NCI-H146 treated with DMSO at 0.1 percent for 48 hours (cell line): ENCODE measurements around the gene SLC12A8.

Source experiments
- DNase-seq: peaks from one replicate; lab custom pipeline; 2025; ENCODE audit not compliant: unreplicated experiment; lab: John Stamatoyannopoulos, UW

Gene SLC12A8

GRCh38 chr3:125079675-125080045 is 132.9 kb downstream of the SLC12A8 start:
- no peak for DNase-seq

GRCh38 chr3:125078951-125079674 is 133.4 kb downstream of the SLC12A8 start:
- DNase-seq, result no peak

DNA sequence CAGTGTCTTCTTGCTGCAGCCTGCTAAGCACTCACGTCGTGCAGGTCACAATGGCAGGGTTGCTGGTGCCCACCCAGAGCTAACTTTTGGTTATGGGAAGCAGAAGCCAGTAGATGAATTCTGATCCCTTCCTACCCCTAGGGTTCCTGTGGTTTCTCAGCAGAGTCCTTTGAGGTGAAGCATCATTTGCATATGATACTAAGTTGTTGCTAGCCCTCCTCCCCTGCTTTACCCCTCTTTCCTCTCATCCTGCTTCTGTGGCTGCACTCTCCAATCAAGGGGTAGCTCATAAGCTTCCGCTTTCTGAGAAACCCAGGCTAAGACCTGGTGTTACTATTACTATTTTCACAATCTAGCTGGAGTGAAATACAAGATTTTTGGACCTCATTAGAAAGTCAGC is 134.7 kb downstream of the SLC12A8 start:
- DNase-seq, result no peak

DNA sequence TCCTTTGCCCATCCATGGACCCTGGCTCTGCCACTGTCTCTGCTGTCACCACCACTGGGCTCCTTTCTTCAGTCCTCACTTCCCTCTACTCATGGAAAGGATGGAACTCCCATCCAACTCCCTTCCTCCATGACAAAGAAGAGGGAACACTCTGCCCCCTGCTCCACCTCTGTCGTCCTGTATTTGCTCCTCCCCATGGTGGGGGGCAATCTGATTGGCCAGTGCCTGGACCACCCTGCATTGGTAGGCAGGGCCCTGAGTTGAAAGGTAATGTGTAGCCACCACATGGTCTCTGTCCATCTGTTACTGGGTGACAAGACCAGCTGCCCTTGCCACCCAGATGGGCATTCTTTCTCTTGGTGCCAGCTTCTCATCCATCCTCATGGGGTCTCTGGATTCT is 136.1 kb downstream of the SLC12A8 start:
- DNase-seq, result no peak

DNA sequence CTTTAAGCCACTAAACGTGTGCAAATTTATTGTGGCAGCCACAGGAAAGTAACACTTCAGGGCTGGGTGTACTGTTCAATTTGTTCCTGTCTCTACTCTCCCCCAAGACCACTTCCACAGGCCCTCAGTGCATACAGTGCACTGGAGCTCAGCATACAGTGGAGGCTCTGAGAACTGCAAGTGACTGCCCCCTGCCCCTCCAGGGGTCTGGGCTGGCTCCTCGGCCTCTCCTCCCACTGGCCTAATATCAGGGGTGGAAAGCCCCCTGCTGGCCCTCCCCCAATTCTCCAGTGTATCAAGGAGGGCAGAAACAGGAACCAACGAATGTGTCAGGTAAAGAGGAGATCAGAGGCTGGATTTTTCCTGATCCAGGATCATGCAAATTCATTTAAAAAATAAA is 136.8 kb downstream of the SLC12A8 start:
- no peak for DNase-seq

- DNase-seq, result no peak
Measured at GRCh38 chr3:125073390-125073905, 139.1 kb downstream of the SLC12A8 start.

DNA sequence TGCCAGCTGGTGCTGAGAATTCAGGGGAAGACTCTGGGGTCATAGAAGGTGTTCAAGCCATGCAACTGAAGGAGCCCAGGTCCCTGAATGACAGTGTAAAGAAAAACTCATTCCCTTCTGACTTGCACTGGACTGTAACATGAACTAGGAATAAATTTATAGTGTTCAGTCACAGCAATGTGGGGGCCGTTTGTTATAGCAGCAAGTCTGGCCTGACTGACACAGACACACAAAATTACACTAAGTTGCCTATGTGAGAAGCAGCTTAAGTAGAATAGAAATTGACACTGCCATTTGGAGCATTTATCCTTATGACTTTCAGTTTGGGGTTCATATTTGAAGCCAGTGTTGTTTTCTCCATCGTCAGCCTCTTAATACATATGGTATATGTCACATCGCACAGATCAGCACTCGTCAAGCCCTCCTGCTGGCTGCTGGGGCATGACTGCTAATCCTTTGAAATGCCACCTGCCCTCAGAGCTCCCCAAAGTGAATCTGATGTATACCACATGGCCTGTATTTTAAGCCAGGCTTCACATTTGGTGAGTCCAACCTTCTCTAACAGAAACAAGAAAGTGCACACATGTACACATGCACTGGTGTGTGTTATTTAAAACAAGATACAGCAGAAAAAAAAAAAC is 139.7 kb downstream of the SLC12A8 start:
- no peak for DNase-seq

- DNase-seq, result no peak
Measured at GRCh38 chr3:125072301-125072700, 140.2 kb downstream of the SLC12A8 start.

DNA sequence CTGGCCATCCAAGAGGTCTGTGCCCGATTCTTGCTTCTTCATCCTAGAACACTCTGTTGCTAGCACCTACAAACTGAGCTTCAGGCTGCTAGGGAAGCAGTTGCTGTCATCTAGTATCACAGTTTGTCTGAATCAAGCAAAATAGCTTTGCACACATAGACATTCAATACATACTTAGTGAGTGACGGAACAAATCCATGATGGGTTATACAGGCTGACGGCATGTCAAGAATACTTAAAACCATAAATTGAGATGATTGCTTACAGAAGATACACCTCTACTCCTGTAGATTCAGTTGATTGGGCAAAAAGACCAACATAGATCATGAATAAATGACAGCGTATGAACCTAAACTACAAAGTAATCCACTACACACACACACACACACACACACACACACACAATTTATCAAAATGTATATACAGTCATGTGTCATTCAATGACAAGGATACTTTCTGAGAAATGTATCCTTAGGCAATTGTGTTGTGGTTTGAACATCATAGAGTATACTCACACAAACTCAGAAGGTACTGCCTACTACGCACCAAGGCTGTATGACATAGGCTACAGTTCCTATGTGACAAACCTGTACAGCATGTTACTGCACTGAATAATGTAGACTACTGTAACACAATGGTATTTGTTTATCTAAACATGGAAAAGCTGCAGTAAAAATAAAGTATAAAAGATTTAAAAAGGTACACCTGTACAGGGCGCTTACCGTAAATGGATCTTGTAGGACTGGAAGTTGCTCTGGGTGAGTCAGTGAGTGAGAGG is 142.4 kb downstream of the SLC12A8 start:
- DNase-seq, result no peak

DNA sequence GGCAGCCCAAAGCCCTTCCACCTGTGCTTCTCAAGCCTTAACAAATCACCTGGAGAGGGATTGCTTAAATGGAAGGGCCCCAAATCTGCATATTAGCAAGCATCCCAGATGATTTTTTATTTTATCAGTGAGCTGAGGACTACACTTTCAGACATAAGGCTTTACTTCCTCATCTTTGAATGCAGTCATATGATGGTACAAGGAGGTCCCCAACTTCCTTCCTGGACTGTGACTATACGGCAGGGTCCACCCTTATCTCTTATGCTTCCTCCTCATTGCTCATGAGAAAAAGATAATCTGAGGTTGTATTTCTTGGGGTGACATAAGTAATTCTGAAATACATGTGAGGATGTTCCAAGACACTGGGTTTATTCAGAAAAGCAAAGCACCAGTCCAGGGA is 143.1 kb downstream of the SLC12A8 start:
- no peak for DNase-seq

- no peak for DNase-seq
Measured at GRCh38 chr3:125068265-125068664, 144.3 kb downstream of the SLC12A8 start.

- no peak for DNase-seq
Measured at GRCh38 chr3:125067225-125067624, 145.3 kb downstream of the SLC12A8 start.

GRCh38 chr3:125062904-125063618 is 149.5 kb downstream of the SLC12A8 start:
- no peak for DNase-seq

GRCh38 chr3:125061646-125062045 is 150.9 kb downstream of the SLC12A8 start:
- no peak for DNase-seq

GRCh38 chr3:125061170-125061569 is 151.4 kb downstream of the SLC12A8 start:
- no peak for DNase-seq

GRCh38 chr3:125059488-125060245 is 152.9 kb downstream of the SLC12A8 start:
- DNase-seq, result peak; percentile 48

DNA sequence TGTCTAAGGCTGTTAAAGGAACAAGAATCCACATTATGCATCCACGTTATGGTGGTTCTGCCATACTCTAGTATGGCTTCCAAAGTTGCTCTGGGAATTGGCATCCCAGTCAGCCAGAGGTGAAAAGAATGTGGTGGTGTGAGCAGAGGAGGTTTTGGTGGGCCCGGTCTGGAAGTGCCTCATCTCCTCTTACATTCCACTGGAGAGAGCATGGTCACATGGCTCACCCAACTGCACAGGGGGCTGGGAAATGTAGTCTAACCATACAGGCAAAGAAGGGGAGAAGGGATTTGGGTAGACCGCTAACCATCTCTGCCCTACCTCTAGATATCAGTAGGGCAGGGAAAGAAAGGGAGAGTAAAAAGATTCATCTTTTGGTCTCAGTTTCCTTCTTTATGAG is 153.6 kb downstream of the SLC12A8 start:
- DNase-seq, result no peak

- DNase-seq, result no peak
Measured at GRCh38 chr3:125058529-125058928, 154.0 kb downstream of the SLC12A8 start.

- no peak for DNase-seq
Measured at GRCh38 chr3:125057186-125057850, 155.2 kb downstream of the SLC12A8 start.
